GM23338 (cell line): ENCODE results near the gene SLC24A5. TPM values are rescaled to one million over a fixed set of nuclear protein-coding genes. Genes with fewer than 3 reads are reported as not detected.

Experiments
- ATAC-seq: fragments of 200-7000 bp; cut with Tn5 transposase; 3 replicates; pipeline ENCODE4 v1.9.1; 2020
- DNase-seq: peaks from one replicate; pipeline ENCODE4 v3.0.0-alpha.2; 2015; ENCODE audit warnings: low spot score
- H2AFZ ChIP-seq: fragments of 200-600 bp; sonication (generic); 2 replicates; pipeline ENCODE4 v1.8.0; 2016; ENCODE audit warnings: antibody characterized with exemption, mild to moderate bottlenecking, moderate library complexity
- H3F3A ChIP-seq: fragments of 200-600 bp; sonication (generic); replicated peaks from 2 replicates; pipeline ENCODE4 v1.8.0; 2017; ENCODE audit warnings: antibody characterized with exemption, mixed run types, low read depth
- H3K27ac ChIP-seq: fragments of 200-600 bp; sonication (generic); 2 replicates; pipeline ENCODE4 v1.6.1; 2016; ENCODE audit warnings: low read depth
- H3K27me3 ChIP-seq: fragments of 200-600 bp; sonication (generic); 2 replicates; pipeline ENCODE4 v1.8.0; 2016; ENCODE audit warnings: mild to moderate bottlenecking, mixed run types, moderate library complexity; ENCODE audit not compliant: insufficient read depth
- H3K36me3 ChIP-seq: fragments of 200-600 bp; sonication (generic); 2 replicates; pipeline ENCODE4 v1.8.0; 2016; ENCODE audit warnings: mild to moderate bottlenecking; ENCODE audit not compliant: insufficient read depth
- H3K4me1 ChIP-seq: fragments of 200-600 bp; sonication (generic); 2 replicates; pipeline ENCODE4 v1.8.0; 2016; ENCODE audit warnings: mild to moderate bottlenecking, moderate library complexity; ENCODE audit not compliant: insufficient read depth
- H3K4me2 ChIP-seq: fragments of 200-600 bp; sonication (generic); 2 replicates; pipeline ENCODE4 v1.7.1; 2017; ENCODE audit warnings: mixed run types
- H3K4me3 ChIP-seq: fragments of 200-600 bp; sonication (generic); 2 replicates; pipeline ENCODE4 v1.6.1; 2016; ENCODE audit warnings: mixed run types
- H3K79me2 ChIP-seq: fragments of 200-600 bp; sonication (generic); replicated peaks from 2 replicates; pipeline ENCODE4 v1.8.0; 2017; ENCODE audit warnings: mild to moderate bottlenecking; ENCODE audit not compliant: insufficient read depth
- H3K9me2 ChIP-seq: fragments of 200-600 bp; sonication (generic); 2 replicates; pipeline ENCODE4 v1.8.0; 2017; ENCODE audit not compliant: insufficient read depth
- H4K20me1 ChIP-seq: fragments of 200-600 bp; sonication (generic); replicated peaks from 2 replicates; pipeline ENCODE4 v1.8.0; 2017; ENCODE audit warnings: mild to moderate bottlenecking; ENCODE audit not compliant: insufficient read depth
- H3K27ac Mint-ChIP-seq: 2 replicates; pipeline ENCODE4 v1.8.0; 2020; ENCODE audit warnings: inconsistent platforms, mild to moderate bottlenecking, moderate library complexity, mixed read lengths
- H3K27me3 Mint-ChIP-seq: 3 replicates; pipeline ENCODE4 v1.8.0; 2022; ENCODE audit warnings: low read depth, mild to moderate bottlenecking, moderate library complexity, mixed read lengths, inconsistent platforms; ENCODE audit not compliant: insufficient read depth, poor library complexity
- H3K36me3 Mint-ChIP-seq: 3 replicates; pipeline ENCODE4 v1.8.0; 2021; ENCODE audit warnings: low read depth, mild to moderate bottlenecking, inconsistent platforms, moderate library complexity, mixed read lengths
- H3K4me1 Mint-ChIP-seq: 3 replicates; pipeline ENCODE4 v1.8.0; 2020; ENCODE audit warnings: mild to moderate bottlenecking, inconsistent platforms, mixed read lengths
- H3K4me3 Mint-ChIP-seq: 3 replicates; pipeline ENCODE4 v1.8.0; 2021; ENCODE audit warnings: moderate library complexity, mild to moderate bottlenecking, inconsistent platforms, mixed read lengths
- H3K9me3 Mint-ChIP-seq: 3 replicates; pipeline ENCODE4 v1.8.0; 2020; ENCODE audit warnings: moderate library complexity, mild to moderate bottlenecking, inconsistent platforms, mixed read lengths
- CREB1 ChIP-seq: fragments of 250-450 bp; sonication (Bioruptor Pico); IDR thresholded peaks from 2 replicates; pipeline ENCODE4 v1.5.0; 2020; ENCODE audit warnings: low read depth, mild to moderate bottlenecking, moderate library complexity
- CTCF ChIP-seq, 2 experiments: fragments of 200-600 bp in 1 of 2; sonication (generic) in 1 of 2; conservative IDR thresholded peaks; 2 replicates each; pipeline versions ENCODE4 v1.5.1 to v1.6.1; 2016 to 2017; ENCODE audit warnings: antibody characterized with exemption in 2 of 2, low read depth in 2 of 2, mild to moderate bottlenecking in 2 of 2, moderate library complexity in 1 of 2
- ETS1 ChIP-seq: IDR thresholded peaks from 2 replicates; pipeline ENCODE4 v1.6.1; 2016; ENCODE audit warnings: antibody characterized with exemption
- EZH2 ChIP-seq: fragments of 200-600 bp; sonication (generic); IDR thresholded peaks from one replicate; pipeline ENCODE4 v1.8.0; 2017; ENCODE audit warnings: antibody characterized with exemption, mild to moderate bottlenecking, low read depth; ENCODE audit not compliant: unreplicated experiment
- EZH2phosphoT487 ChIP-seq: fragments of 200-600 bp; sonication (generic); IDR thresholded peaks from one replicate; pipeline ENCODE4 v1.8.1; 2018; ENCODE audit warnings: antibody characterized with exemption; ENCODE audit not compliant: unreplicated experiment
- JUNB ChIP-seq: IDR thresholded peaks from one replicate; pipeline ENCODE4 v1.6.1; 2016; ENCODE audit warnings: antibody characterized with exemption; ENCODE audit not compliant: unreplicated experiment
- NANOG ChIP-seq: IDR thresholded peaks from 2 replicates; pipeline ENCODE4 v1.6.1; 2016; ENCODE audit warnings: antibody characterized with exemption, borderline replicate concordance
- POLR2AphosphoS5 ChIP-seq: IDR thresholded peaks from 2 replicates; pipeline ENCODE4 v1.6.1; 2016; ENCODE audit warnings: antibody characterized with exemption, low read depth
- STAT1 ChIP-seq: IDR thresholded peaks from one replicate; pipeline ENCODE4 v1.6.1; 2016; ENCODE audit warnings: antibody characterized with exemption; ENCODE audit not compliant: unreplicated experiment
- ZNF114 ChIP-seq: fragments of 250-450 bp; sonication (Bioruptor Pico); IDR thresholded peaks from 2 replicates; pipeline ENCODE4 v1.5.0; 2020; ENCODE audit warnings: mild to moderate bottlenecking, moderate library complexity
- ZNF331 ChIP-seq: fragments of 250-450 bp; sonication (Bioruptor Pico); IDR thresholded peaks from 2 replicates; pipeline ENCODE4 v1.5.0; 2020; ENCODE audit warnings: low read depth, mild to moderate bottlenecking, moderate library complexity
- ZNF462 ChIP-seq: fragments of 250-450 bp; sonication (Bioruptor Pico); IDR thresholded peaks from 2 replicates; pipeline ENCODE4 v1.5.0; 2020; ENCODE audit warnings: mild to moderate bottlenecking, moderate library complexity
- polyA plus RNA-seq: library from polyadenylated mRNA; unstranded; fragments of >200 nt; fragmentation: Nextera tagmentation; extraction: Ambion mirVana; gene quantifications from 2 replicates; pipeline ENCODE4 v1.2.1, GENCODE V29; 2016
- total RNA-seq: library from RNA; depleted of rRNA; stranded (reverse); fragments of >200 nt; shearing (Covaris generic); gene quantifications from 2 replicates; pipeline ENCODE4 v1.2.3, GENCODE V29; 2014

SLC24A5 gene
- total and polyA plus RNA-seq, 2 experiments from 2014 or later = 0.39 TPM; not detected in 1

GRCh38 chr15:48132874-48133273, 12.1 kb downstream of the SLC24A5 start:
- H3K4me1 Mint-ChIP-seq = peaks cover 14% of the 10 kb centered on the region
- H3K4me3 Mint-ChIP-seq = no peak overlapping the region
- H3K27ac Mint-ChIP-seq = no peak overlapping the region
- no peaks in the 10 kb centered on the region for H3K9me3 Mint-ChIP-seq
- ATAC-seq (peak; percentile 38; the same call in 2 of the 3 replicates), DNase-seq (no peak)
- H3K36me3 Mint-ChIP-seq = no peaks in the 10 kb centered on the region
- Histone ChIP-seq H3F3A (no peaks in the 10 kb centered on the region), H2AFZ (no peak overlapping the region), H3K4me3 (no peak overlapping the region), H4K20me1 (no peaks in the 10 kb centered on the region), H3K27me3 (no peaks in the 10 kb centered on the region), H3K27ac (no peak overlapping the region), H3K9me2 (no peaks in the 10 kb centered on the region), H3K79me2 (no peaks in the 10 kb centered on the region), H3K36me3 (no peaks in the 10 kb centered on the region), H3K4me1 (0 out of 2 replicates have a peak, but pooled peaks cover 6% of the 10 kb centered on the region), H3K4me2 (no peak overlapping the region)
- TF ChIP-seq EZH2phosphoT487 (no peak), ZNF331 (no peak), CTCF (conservative IDR thresholded peaks at IDR 0.05; ENCODE audit: low read depth in 2 of 2) (no peak), STAT1 (no peak), ETS1 (no peak), EZH2 (no peak), NANOG (no peak)
- no peaks in the 10 kb centered on the region for H3K27me3 Mint-ChIP-seq

- no peak for ATAC-seq
- no peaks in the 10 kb centered on the region for H3K4me1 ChIP-seq
- H4K20me1 ChIP-seq = no peaks in the 10 kb centered on the region
- no peaks in the 10 kb centered on the region for H3K9me2 ChIP-seq
- no peak overlapping the region for H3K27ac ChIP-seq
- peaks cover 9% of the 10 kb centered on the region; the same call in 1 of the 2 replicates for H3K36me3 ChIP-seq
- no peak overlapping the region for H3K4me2 ChIP-seq
- no peaks in the 10 kb centered on the region for H3K4me1 Mint-ChIP-seq
- H3K27ac Mint-ChIP-seq = no peak overlapping the region
- no peaks in the 10 kb centered on the region for H3K27me3 Mint-ChIP-seq
- H3K79me2 ChIP-seq = no peaks in the 10 kb centered on the region
- H3F3A ChIP-seq = no peaks in the 10 kb centered on the region
- H3K4me3 Mint-ChIP-seq = no peak overlapping the region
- H3K27me3 ChIP-seq = no peaks in the 10 kb centered on the region
- no peak for DNase-seq
- peaks cover 20% of the 10 kb centered on the region; the same call in 2 of the 3 replicates for H3K36me3 Mint-ChIP-seq
- H3K4me3 ChIP-seq = no peak overlapping the region
- H3K9me3 Mint-ChIP-seq = no peaks in the 10 kb centered on the region
- no peak overlapping the region for H2AFZ ChIP-seq
- TF ChIP-seq NANOG = no peak
- no peak for TF ChIP-seq JUNB
- TF ChIP-seq ZNF462 (CRISPR knock-in tag) = no peak
- no peak for TF ChIP-seq ETS1
- no peak for TF ChIP-seq ZNF331
- no peak for TF ChIP-seq STAT1
- TF ChIP-seq EZH2 = no peak
- TF ChIP-seq POLR2AphosphoS5 = no peak
- no peak for TF ChIP-seq CREB1
- TF ChIP-seq ZNF114 (CRISPR knock-in tag) = no peak
Measured at GRCh38 chr15:48143856-48144255, 23.1 kb downstream of the SLC24A5 start.
